H7 (cell line): ENCODE data around the gene DCAF15. TPM values are rescaled to one million over a fixed set of nuclear protein-coding genes. Genes with fewer than 3 reads are reported as not detected.
"Not testable (repeated sequence)": the region's sequence is repeated elsewhere in the genome, so short reads cannot be mapped to it uniquely, and the experiment has no call there.

ENCODE experiments used
- DNase-seq: peaks from one replicate; pipeline ENCODE4 v3.0.0; 2012
- H3K27me3 ChIP-seq: 2 replicates; pipeline ENCODE4 v1.6.0; 2011; ENCODE audit warnings: mild to moderate bottlenecking, low read length; ENCODE audit not compliant: control insufficient read depth, insufficient read depth
- H3K36me3 ChIP-seq: replicated peaks from 2 replicates; pipeline ENCODE4 v1.5.1; 2011; ENCODE audit warnings: low read length; ENCODE audit not compliant: control insufficient read depth, insufficient read depth
- H3K4me3 ChIP-seq: 2 replicates; pipeline ENCODE4 v1.5.1; 2011; ENCODE audit warnings: low read depth, mild to moderate bottlenecking, control low read depth, low read length, moderate library complexity; ENCODE audit not compliant: insufficient read depth
- total RNA-seq: library from RNA; depleted of rRNA; stranded (reverse); fragments of >200 nt; shearing (Covaris generic); gene quantifications from 2 replicates; pipeline ENCODE4 v1.2.3, GENCODE V29; 2014

DCAF15 gene
- total RNA-seq, 1 experiment from 2014 or later: 92.9 TPM

DNA sequence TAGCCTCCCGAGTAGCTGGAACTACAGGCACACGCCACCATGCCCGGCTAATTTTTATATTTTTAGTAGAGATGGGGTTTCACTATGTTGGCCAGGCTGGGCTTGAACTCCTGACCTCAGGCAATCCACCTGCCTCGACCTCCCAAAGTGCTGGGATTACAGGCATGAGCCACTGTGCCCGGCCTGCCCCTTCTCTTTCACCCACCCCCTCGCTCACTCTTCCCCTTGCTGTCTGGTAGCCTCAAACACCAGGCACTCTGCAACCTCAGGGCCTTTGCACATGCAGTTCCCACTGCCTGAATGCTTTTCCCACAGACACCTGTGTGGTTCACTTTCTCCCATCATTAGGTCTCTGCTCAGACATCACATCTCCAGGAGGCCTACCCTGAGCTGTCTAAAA is 30.2 kb upstream of the DCAF15 start:
- H3K4me3 ChIP-seq, DNase-seq, H3K27me3 ChIP-seq: not testable (repeated sequence)
- peaks cover 30% of the 10 kb centered on the region for H3K36me3 ChIP-seq

- Histone ChIP-seq H3K27me3 (no peaks in the 10 kb centered on the region), H3K4me3 (no peak overlapping the region), H3K36me3 (peaks cover 30% of the 10 kb centered on the region)
- DNase-seq: peak; percentile 18
Measured at GRCh38 chr19:13923194-13923987, 28.9 kb upstream of the DCAF15 start.

DNA sequence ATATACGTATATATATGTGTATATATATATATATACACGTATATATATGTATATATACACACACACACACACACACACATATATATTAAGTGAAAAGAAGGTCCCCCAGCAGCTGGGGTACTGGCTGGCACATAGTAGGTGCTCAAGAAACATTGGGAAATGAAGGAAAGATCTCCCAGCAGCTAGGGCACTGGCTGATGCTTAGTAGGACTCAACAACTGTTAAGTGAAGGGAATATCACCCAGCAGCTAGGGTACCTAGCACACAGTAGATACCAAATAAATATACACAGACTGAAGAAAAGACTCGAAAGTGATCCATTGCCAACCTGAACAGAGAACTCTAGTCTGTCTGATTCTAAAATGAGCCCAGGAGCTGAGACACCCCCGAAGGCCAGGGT is 26.3 kb upstream of the DCAF15 start:
- DNase-seq: peak; percentile 7
- Histone ChIP-seq H3K27me3 (no peaks in the 10 kb centered on the region), H3K4me3 (no peak overlapping the region), H3K36me3 (peaks cover 20% of the 10 kb centered on the region)

DNA sequence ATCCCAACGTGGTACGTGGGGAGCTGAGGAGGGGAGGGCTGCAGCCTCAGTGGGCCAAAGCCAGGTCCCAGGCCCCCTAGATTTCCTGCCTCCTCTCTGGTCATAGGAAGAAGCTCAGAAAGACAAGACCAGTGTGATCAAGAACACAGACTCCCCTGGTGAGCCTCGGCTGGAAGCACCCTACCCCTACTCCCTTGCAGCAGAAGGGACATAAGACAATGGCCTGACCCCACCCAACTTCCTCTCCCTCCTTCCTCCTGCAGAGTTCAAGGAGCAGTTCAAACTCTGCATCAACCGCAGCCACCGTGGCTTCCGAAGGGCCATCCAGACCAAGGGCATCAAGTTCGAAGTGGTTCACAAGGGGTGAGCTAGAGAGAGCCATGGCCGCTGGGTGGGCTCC is 25.6 kb upstream of the DCAF15 start:
- no peak overlapping the region for H3K4me3 ChIP-seq

DNA sequence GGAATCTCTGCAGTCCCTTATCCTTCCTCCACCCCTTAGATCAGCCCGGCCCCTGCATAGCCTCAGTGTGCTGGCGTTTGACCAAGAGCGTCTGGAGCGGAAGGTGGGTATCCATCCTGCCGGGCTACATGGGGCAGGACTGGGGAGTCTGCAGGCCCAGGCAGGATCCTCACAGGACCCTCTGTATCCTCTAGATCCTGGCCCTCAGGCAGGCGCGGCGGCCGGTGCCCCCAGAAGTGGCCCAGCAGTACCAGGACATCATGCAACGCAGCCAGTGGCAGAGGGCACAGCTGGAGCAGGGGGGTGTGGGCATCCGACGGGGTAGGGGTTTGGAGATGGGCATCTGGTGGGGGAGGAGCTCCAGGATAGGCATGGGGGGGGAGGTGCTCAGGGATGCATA is 23.0 kb upstream of the DCAF15 start:
- H3K4me3 ChIP-seq: no peak overlapping the region
- no peaks in the 10 kb centered on the region for H3K27me3 ChIP-seq

More for the DNA sequence above, 25.6 kb upstream of the DCAF15 start:
- Histone ChIP-seq H3K36me3 (peaks cover 14% of the 10 kb centered on the region), H3K27me3 (no peaks in the 10 kb centered on the region)
- DNase-seq: peak; percentile 8

GRCh38 chr19:13929956-13930355 is 22.4 kb upstream of the DCAF15 start:
- Histone ChIP-seq H3K4me3 (no peak overlapping the region), H3K36me3 (peaks cover 3% of the 10 kb centered on the region), H3K27me3 (no peaks in the 10 kb centered on the region)
- no peak for DNase-seq

More for the DNA sequence above, 23.0 kb upstream of the DCAF15 start:
- peak; percentile 67 for DNase-seq
- peaks cover 5% of the 10 kb centered on the region for H3K36me3 ChIP-seq

DNA sequence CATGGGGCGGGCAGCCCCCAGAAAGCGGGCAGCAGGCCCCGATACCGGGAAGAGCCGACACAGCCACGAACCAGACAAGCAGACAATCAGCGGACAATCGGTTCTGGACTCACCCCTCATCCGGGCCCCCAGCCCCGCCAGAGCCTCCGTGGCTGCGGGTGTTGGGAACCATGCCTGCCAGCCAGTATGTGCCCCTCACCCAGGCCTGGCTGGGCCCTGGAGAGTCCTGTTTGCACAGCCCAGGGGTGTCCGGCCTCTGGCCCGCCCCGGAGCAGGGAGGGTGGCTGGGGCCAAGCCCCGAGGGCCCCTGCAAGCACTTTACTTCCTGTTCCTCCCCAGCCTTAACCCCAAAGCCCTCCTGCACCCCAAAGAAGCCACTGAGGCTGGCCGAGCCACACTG is 21.9 kb upstream of the DCAF15 start:
- H3K27me3 ChIP-seq: no peaks in the 10 kb centered on the region
- DNase-seq: peak; percentile 55
- H3K36me3 ChIP-seq: peaks cover 3% of the 10 kb centered on the region
- no peak overlapping the region for H3K4me3 ChIP-seq

- no peak overlapping the region for H3K4me3 ChIP-seq
- H3K36me3 ChIP-seq: no peaks in the 10 kb centered on the region; the same call in none of the 2 replicates
- peak; percentile 46 for DNase-seq
- H3K27me3 ChIP-seq: no peaks in the 10 kb centered on the region
Measured at GRCh38 chr19:13931391-13932148, 20.7 kb upstream of the DCAF15 start.

DNA sequence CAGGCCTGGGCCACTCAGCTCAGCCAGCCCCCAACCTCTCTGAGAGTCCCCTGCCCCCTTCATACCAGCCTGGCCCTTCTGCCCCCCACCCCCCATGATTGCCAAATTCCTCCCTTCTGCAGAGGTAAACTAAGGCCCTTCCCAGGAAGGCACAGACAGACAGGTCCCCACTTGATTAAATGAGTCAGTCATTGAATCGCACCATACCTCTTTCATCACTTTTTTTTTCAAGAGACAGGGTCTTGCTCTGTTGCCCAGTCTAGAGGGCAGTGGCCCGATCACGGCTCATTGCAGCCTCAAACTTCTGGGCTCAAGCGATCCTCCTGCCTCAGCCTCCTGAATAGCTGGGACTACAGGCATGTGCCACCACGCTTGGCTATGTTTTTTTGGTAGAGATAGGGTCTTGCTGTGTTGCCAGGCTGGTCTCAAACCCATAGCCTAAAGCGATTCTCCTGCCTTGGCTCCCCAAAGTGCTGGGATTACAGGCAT is 20.1 kb upstream of the DCAF15 start:
- DNase-seq: peak; percentile 10
- H3K36me3 ChIP-seq: no peaks in the 10 kb centered on the region; the same call in none of the 2 replicates
- no peaks in the 10 kb centered on the region for H3K27me3 ChIP-seq
- H3K4me3 ChIP-seq: no peak overlapping the region

DNA sequence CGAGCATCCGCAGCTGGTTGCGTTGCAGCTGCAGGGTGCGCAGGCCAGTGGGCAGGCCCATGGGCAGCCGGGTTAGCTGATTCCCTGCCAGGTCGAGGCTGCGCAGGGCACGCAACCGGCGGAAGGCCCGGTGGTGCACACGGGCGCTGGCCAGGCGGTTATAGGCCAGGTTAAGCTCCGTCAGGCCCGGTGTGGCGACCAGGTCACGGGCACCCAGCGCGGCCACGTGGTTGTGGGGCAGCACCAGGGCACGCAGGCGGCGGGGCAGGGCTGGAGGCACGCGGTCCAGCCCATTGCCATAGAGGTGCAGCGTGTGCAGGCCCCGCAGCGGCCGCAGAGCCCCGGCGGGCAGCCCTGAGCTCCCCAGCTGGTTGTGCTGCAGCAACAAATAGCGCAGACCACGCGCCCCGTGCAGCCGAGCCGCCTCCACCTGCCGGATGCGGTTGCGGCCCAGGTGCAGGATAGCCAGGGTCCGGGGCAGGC is 19.4 kb upstream of the DCAF15 start:
- no peak overlapping the region for H3K4me3 ChIP-seq
- no peaks in the 10 kb centered on the region for H3K27me3 ChIP-seq
- H3K36me3 ChIP-seq: no peaks in the 10 kb centered on the region; the same call in none of the 2 replicates
- DNase-seq: peak; percentile 56

GRCh38 chr19:13934785-13935109 is 17.6 kb upstream of the DCAF15 start:
- no peaks in the 10 kb centered on the region; the same call in 1 of the 2 replicates for H3K36me3 ChIP-seq
- no peak overlapping the region for H3K4me3 ChIP-seq
- no peak for DNase-seq
- H3K27me3 ChIP-seq: no peaks in the 10 kb centered on the region

GRCh38 chr19:13935765-13936510 is 16.4 kb upstream of the DCAF15 start:
- H3K27me3 ChIP-seq: no peaks in the 10 kb centered on the region
- H3K4me3 ChIP-seq: no peak overlapping the region
- no peaks in the 10 kb centered on the region; the same call in 1 of the 2 replicates for H3K36me3 ChIP-seq
- peak; percentile 92 for DNase-seq

- H3K4me3 ChIP-seq: no peak overlapping the region; the same call in 1 of the 2 replicates
- DNase-seq: peak; percentile 80
- no peaks in the 10 kb centered on the region for H3K27me3 ChIP-seq
- no peaks in the 10 kb centered on the region for H3K36me3 ChIP-seq
Measured at GRCh38 chr19:13937479-13938300, 14.6 kb upstream of the DCAF15 start.
